Measurements from ENCODE around the gene TRIM24. TPM values are rescaled to one million over a fixed set of nuclear protein-coding genes. Genes with fewer than 3 reads are reported as not detected.

The TRIM24 gene
- total RNA-seq, 4 donors from 2014 or later, result 13.9 to 16.2 (median 14.1) TPM

- Histone ChIP-seq H3K27me3 (no peaks in the 10 kb centered on the region), H3K4me3 (no peak overlapping the region), H3K4me1 (no peaks in the 10 kb centered on the region), H3K27ac (no peak overlapping the region), H3K9me3 (no peaks in the 10 kb centered on the region), H3K36me3 (peaks cover 0 to 28% of the 10 kb centered on the region in 2 donors)
- ATAC-seq, result no peak
- TF ChIP-seq EP300 (IDR thresholded peaks at IDR 0.05) (no peak), CTCF (IDR thresholded peaks at IDR 0.05) (no peak), POLR2A (IDR thresholded peaks at IDR 0.05) (no peak), POLR2AphosphoS5 (IDR thresholded peaks at IDR 0.05) (no peak)
- WGBS, 2 donors (ENCODE audit: low coverage in 1 of 2), result 100% methylated on average over 1 of the region's 1 CpG; no CpG with 5 or more reads in 1 of the 2 donors
Observed at GRCh38 chr7:138590154-138590553, 130.1 kb downstream of the TRIM24 start.

GRCh38 chr7:138595454-138595853, 135.4 kb downstream of the TRIM24 start:
- no peak overlapping the region for H3K4me3 ChIP-seq
- H3K27ac ChIP-seq, result no peak overlapping the region
- WGBS, 2 donors (ENCODE audit: low coverage in 1 of 2), result 69 to 73% methylated on average over 2 of the region's 2 CpGs
- peaks cover 5% of the 10 kb centered on the region for H3K27me3 ChIP-seq
- ATAC-seq, result no peak
- no peaks in the 10 kb centered on the region for H3K36me3 ChIP-seq
- TF ChIP-seq CTCF (IDR thresholded peaks at IDR 0.05), result no peak
- TF ChIP-seq POLR2A (IDR thresholded peaks at IDR 0.05), result no peak
- no peak for TF ChIP-seq POLR2AphosphoS5 (IDR thresholded peaks at IDR 0.05)
- TF ChIP-seq EP300 (IDR thresholded peaks at IDR 0.05), result no peak
- H3K9me3 ChIP-seq, result no peaks in the 10 kb centered on the region
- H3K4me1 ChIP-seq, result no peaks in the 10 kb centered on the region

DNA sequence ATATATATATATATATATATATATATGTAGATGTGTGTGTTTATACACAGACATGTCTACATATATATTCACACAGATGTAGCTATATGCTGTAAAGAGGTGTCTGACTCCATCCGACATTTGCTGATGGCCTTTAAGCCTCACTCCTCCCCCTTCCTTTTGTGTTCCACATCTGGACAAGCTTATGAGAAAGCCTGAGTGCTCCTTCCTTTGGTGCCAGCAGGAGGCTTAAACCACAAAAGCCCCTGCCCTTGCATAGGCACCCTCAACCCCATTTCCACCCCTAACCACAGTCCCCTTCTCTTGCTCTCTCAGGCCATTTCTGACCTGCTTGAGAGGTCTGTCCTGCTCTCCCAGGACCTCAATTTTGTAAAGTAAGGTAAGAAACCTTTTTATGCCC, 142.4 kb downstream of the TRIM24 start:
- Histone ChIP-seq H3K36me3 (no peaks in the 10 kb centered on the region), H3K9me3 (no peaks in the 10 kb centered on the region), H3K4me1 (no peaks in the 10 kb centered on the region), H3K27me3 (peaks cover 5% of the 10 kb centered on the region), H3K4me3 (no peak overlapping the region), H3K27ac (no peak overlapping the region)
- WGBS, 2 donors (ENCODE audit: low coverage in 1 of 2), result 33 to 50% methylated on average over 1 of the region's 1 CpG
- TF ChIP-seq CTCF (IDR thresholded peaks at IDR 0.05) (no peak), EP300 (IDR thresholded peaks at IDR 0.05) (no peak), POLR2AphosphoS5 (IDR thresholded peaks at IDR 0.05) (no peak), POLR2A (IDR thresholded peaks at IDR 0.05) (no peak)
- no peak for ATAC-seq

DNA sequence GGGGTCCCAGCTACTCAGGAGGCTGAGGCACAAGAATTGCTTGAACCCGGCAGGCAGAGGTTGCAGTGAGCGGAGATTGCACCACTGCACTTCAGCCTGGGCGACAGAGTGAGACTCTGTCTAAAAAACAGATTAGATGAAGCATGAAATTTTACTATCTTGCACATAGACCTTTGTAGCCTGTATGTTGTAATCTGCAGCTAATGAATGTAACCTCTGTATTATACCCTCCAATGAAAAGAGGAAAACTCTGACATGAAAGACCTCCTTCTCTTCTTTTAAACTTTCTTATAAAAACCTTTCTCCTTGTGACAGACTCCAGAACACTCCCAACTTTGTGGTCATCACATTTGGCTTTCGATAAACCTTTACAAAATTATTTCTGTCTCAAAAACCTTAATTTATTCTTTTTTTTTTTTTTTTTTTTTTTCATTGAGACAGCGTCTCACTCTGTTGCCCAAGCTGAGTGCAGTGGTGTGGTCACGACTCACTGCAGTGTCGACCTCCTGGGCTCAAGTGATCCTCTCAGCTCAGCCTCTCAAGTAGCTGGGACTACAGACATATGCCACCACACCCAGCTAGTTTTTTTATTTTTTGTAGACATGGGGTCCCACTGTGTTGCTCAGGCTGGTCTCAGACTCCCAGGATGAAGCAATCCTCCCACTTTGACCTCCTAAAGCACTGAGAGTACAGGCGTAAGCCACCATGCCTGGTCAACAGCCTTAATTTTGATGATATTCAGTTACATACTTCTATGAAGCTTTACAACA, 143.7 kb downstream of the TRIM24 start:
- no peak overlapping the region for H3K27ac ChIP-seq
- H3K4me3 ChIP-seq, result no peak overlapping the region
- no peak for TF ChIP-seq POLR2A (IDR thresholded peaks at IDR 0.05)
- no peak for TF ChIP-seq EP300 (IDR thresholded peaks at IDR 0.05)
- TF ChIP-seq CTCF (IDR thresholded peaks at IDR 0.05), result no peak
- TF ChIP-seq POLR2AphosphoS5 (IDR thresholded peaks at IDR 0.05), result no peak
- WGBS, 2 donors (ENCODE audit: low coverage in 1 of 2), result 80 to 88% methylated on average over 6 to 8 of the region's 8 CpGs
- H3K4me1 ChIP-seq, result no peaks in the 10 kb centered on the region
- no peaks in the 10 kb centered on the region for H3K36me3 ChIP-seq
- ATAC-seq, result no peak
- H3K9me3 ChIP-seq, result no peaks in the 10 kb centered on the region
- H3K27me3 ChIP-seq, result peaks cover 5% of the 10 kb centered on the region

DNA sequence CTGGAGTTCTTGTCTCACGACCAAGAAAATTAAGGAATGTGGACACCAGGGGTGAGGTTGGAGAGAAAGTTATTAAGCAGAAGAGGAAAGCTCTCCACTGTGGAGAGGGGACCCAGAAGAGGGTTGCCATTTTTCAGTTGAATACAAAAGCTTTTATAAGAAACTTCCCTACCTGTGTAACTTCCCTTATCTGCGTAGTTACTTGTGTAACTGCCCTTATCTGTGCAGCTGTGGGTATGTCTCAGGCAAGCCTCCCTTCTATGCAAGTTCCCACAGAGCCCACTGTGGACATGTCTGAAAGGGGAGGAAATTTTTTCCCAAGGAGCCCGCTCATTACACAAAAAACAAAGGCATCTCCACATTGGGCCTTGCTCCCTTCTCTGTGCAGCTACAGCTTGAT, 146.2 kb downstream of the TRIM24 start:
- Histone ChIP-seq H3K27ac (no peak overlapping the region), H3K27me3 (no peaks in the 10 kb centered on the region), H3K9me3 (no peaks in the 10 kb centered on the region), H3K36me3 (no peaks in the 10 kb centered on the region), H3K4me1 (no peaks in the 10 kb centered on the region), H3K4me3 (no peak overlapping the region)
- TF ChIP-seq CTCF (IDR thresholded peaks at IDR 0.05) (no peak), POLR2A (IDR thresholded peaks at IDR 0.05) (no peak), POLR2AphosphoS5 (IDR thresholded peaks at IDR 0.05) (no peak), EP300 (IDR thresholded peaks at IDR 0.05) (no peak)
- ATAC-seq, result no peak
- 96 to 100% methylated on average over 2 to 3 of the region's 3 CpGs for WGBS, 2 donors (ENCODE audit: low coverage in 1 of 2)

All from gastroesophageal sphincter (tissue), 4 donors.